Nephron (organoid): Measurements from ENCODE around the gene PCSK2.

Experiments used
- H3K27ac Mint-ChIP-seq, 3 experiments: 2 replicates each; pipeline ENCODE4 v1.8.0; 2020; ENCODE audit warnings: mixed read lengths in 3 of 3, mild to moderate bottlenecking in 2 of 3, moderate library complexity in 1 of 3
- H3K27me3 Mint-ChIP-seq: 2 replicates; pipeline ENCODE4 v1.8.0; 2021; ENCODE audit warnings: low read depth, mild to moderate bottlenecking, moderate library complexity, mixed read lengths
- H3K36me3 Mint-ChIP-seq: 2 replicates; pipeline ENCODE4 v1.8.0; 2020; ENCODE audit warnings: low read depth, mixed read lengths
- H3K4me1 Mint-ChIP-seq: 2 replicates; pipeline ENCODE4 v1.8.0; 2020; ENCODE audit warnings: mixed read lengths
- H3K4me3 Mint-ChIP-seq, 3 experiments: 2 replicates each; pipeline ENCODE4 v1.8.0; 2020; ENCODE audit warnings: mild to moderate bottlenecking in 3 of 3, mixed read lengths in 3 of 3, moderate library complexity in 2 of 3
- H3K9me3 Mint-ChIP-seq: 2 replicates; pipeline ENCODE4 v1.8.0; 2020; ENCODE audit warnings: mixed read lengths
- CTCF ChIP-seq, 3 experiments: fragments of 200-600 bp; sonication (generic); IDR thresholded peaks; one replicate each; pipeline ENCODE4 v1.5.0; 2021; ENCODE audit warnings: antibody characterized with exemption in 3 of 3; ENCODE audit not compliant: unreplicated experiment in 3 of 3

Gene PCSK2

GRCh38 chr20:17229256-17229655 is 2.4 kb downstream of the PCSK2 start:
- Mint-ChIP-seq H3K27ac (no peak overlapping the region), H3K36me3 (no peaks in the 10 kb centered on the region), H3K9me3 (no peaks in the 10 kb centered on the region), H3K4me1 (peaks cover 27% of the 10 kb centered on the region), H3K27me3 (peaks cover 86% of the 10 kb centered on the region), H3K4me3 (peak overlapping the region in 2 of 3 experiments; percentile 67 to 86)
- TF ChIP-seq CTCF (IDR thresholded peaks at IDR 0.05; ENCODE audit: unreplicated experiment in 3 of 3) = no peak

- TF ChIP-seq CTCF (IDR thresholded peaks at IDR 0.05; ENCODE audit: unreplicated experiment in 3 of 3) = no peak
Observed at GRCh38 chr20:17233626-17234025, 6.8 kb downstream of the PCSK2 start.

GRCh38 chr20:17236766-17237165 is 9.9 kb downstream of the PCSK2 start:
- H3K27me3 Mint-ChIP-seq = peaks cover 32% of the 10 kb centered on the region
- H3K4me3 Mint-ChIP-seq = no peak overlapping the region
- H3K27ac Mint-ChIP-seq = no peak overlapping the region
- H3K9me3 Mint-ChIP-seq = no peaks in the 10 kb centered on the region
- no peaks in the 10 kb centered on the region for H3K36me3 Mint-ChIP-seq
- no peaks in the 10 kb centered on the region for H3K4me1 Mint-ChIP-seq
- no peak for TF ChIP-seq CTCF (IDR thresholded peaks at IDR 0.05; ENCODE audit: unreplicated experiment in 3 of 3)

More at GRCh38 chr20:17233626-17234025, 6.8 kb downstream of the PCSK2 start:
- H3K4me1 Mint-ChIP-seq = peaks cover 9% of the 10 kb centered on the region
- H3K36me3 Mint-ChIP-seq = no peaks in the 10 kb centered on the region
- no peak overlapping the region for H3K4me3 Mint-ChIP-seq
- no peak overlapping the region for H3K27ac Mint-ChIP-seq
- peaks cover 58% of the 10 kb centered on the region for H3K27me3 Mint-ChIP-seq
- no peaks in the 10 kb centered on the region for H3K9me3 Mint-ChIP-seq

- TF ChIP-seq CTCF (IDR thresholded peaks at IDR 0.05; ENCODE audit: unreplicated experiment in 3 of 3) = no peak
- H3K27me3 Mint-ChIP-seq = peaks cover 9% of the 10 kb centered on the region
- H3K4me3 Mint-ChIP-seq = no peak overlapping the region
- no peak overlapping the region for H3K27ac Mint-ChIP-seq
- no peaks in the 10 kb centered on the region for H3K9me3 Mint-ChIP-seq
- H3K36me3 Mint-ChIP-seq = no peaks in the 10 kb centered on the region
- no peaks in the 10 kb centered on the region for H3K4me1 Mint-ChIP-seq
Observed at GRCh38 chr20:17248224-17248623, 21.4 kb downstream of the PCSK2 start.

- Mint-ChIP-seq H3K9me3 (no peaks in the 10 kb centered on the region), H3K4me3 (no peak overlapping the region), H3K36me3 (no peaks in the 10 kb centered on the region), H3K27me3 (no peaks in the 10 kb centered on the region), H3K4me1 (no peaks in the 10 kb centered on the region), H3K27ac (no peak overlapping the region)
- no peak for TF ChIP-seq CTCF (IDR thresholded peaks at IDR 0.05; ENCODE audit: unreplicated experiment in 3 of 3)
Observed at GRCh38 chr20:17262786-17263185, 35.9 kb downstream of the PCSK2 start.

GRCh38 chr20:17273717-17274116 is 46.9 kb downstream of the PCSK2 start:
- H3K27me3 Mint-ChIP-seq = peaks cover 4% of the 10 kb centered on the region
- H3K27ac Mint-ChIP-seq = no peak overlapping the region
- H3K4me1 Mint-ChIP-seq = no peaks in the 10 kb centered on the region
- no peak for TF ChIP-seq CTCF (IDR thresholded peaks at IDR 0.05; ENCODE audit: unreplicated experiment in 3 of 3)
- no peak overlapping the region for H3K4me3 Mint-ChIP-seq
- H3K9me3 Mint-ChIP-seq = peaks cover under 1% of the 10 kb centered on the region
- H3K36me3 Mint-ChIP-seq = no peaks in the 10 kb centered on the region
